Loucy (cell line): ENCODE measurements around the gene APOO.

Experiments
- EZH2phosphoT487 ChIP-seq: fragments of 200-600 bp; IDR thresholded peaks from 2 replicates; pipeline ENCODE4 v1.6.1; 2018; ENCODE audit warnings: antibody characterized with exemption, mild to moderate bottlenecking, moderate library complexity, borderline replicate concordance
- TF ChIP-seq, protein P1 (sequence below): fragments of 200-600 bp; sonication (generic); conservative IDR thresholded peaks from 2 replicates; pipeline ENCODE4 v1.5.1; 2014; ENCODE audit warnings: mild to moderate bottlenecking, antibody characterized with exemption, low read length

DNA sequence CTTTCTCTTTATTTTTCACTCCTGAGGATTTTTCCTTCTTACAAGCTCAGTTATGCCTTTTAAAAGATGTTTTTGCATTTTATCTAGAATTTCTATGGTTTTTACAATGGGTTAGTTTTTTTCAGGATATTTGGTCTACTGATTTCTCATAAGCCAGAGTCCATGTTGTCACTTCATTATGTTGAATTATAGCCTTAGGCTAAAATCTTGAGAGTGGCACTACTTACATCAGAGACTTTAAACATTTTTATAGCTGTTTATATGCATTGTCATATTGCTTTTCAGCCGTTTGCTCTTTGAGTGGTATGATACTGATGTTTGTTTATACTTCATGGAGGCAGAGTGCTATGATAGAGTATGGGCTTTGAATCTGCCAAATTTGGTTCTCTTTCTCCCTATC lies 36.5 kb upstream of the APOO start:
- TF ChIP-seq, protein P1, sequence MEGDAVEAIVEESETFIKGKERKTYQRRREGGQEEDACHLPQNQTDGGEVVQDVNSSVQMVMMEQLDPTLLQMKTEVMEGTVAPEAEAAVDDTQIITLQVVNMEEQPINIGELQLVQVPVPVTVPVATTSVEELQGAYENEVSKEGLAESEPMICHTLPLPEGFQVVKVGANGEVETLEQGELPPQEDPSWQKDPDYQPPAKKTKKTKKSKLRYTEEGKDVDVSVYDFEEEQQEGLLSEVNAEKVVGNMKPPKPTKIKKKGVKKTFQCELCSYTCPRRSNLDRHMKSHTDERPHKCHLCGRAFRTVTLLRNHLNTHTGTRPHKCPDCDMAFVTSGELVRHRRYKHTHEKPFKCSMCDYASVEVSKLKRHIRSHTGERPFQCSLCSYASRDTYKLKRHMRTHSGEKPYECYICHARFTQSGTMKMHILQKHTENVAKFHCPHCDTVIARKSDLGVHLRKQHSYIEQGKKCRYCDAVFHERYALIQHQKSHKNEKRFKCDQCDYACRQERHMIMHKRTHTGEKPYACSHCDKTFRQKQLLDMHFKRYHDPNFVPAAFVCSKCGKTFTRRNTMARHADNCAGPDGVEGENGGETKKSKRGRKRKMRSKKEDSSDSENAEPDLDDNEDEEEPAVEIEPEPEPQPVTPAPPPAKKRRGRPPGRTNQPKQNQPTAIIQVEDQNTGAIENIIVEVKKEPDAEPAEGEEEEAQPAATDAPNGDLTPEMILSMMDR, result no peak
- TF ChIP-seq EZH2phosphoT487, result no peak
